C4-2B (cell line): Measurements from ENCODE around the gene ITGA11.

Experiments
- H3K27ac ChIP-seq: fragments of 450-650 bp; 2 replicates; pipeline ENCODE4 v1.5.1; 2017
- CTCF ChIP-seq: fragments of 450-650 bp; conservative IDR thresholded peaks from 2 replicates; pipeline ENCODE4 v1.5.1; 2017; ENCODE audit warnings: mild to moderate bottlenecking
- ZFX ChIP-seq: fragments of 450-650 bp; IDR thresholded peaks from 2 replicates; pipeline ENCODE4 v1.6.1; 2017

The ITGA11 gene

GRCh38 chr15:68309024-68309423 lies 122.9 kb downstream of the ITGA11 start:
- TF ChIP-seq ZFX: no peak
- no peak for TF ChIP-seq CTCF
- H3K27ac ChIP-seq: no peak overlapping the region

GRCh38 chr15:68307131-68307928 lies 124.6 kb downstream of the ITGA11 start:
- no peak overlapping the region for H3K27ac ChIP-seq
- TF ChIP-seq CTCF: no peak
- no peak for TF ChIP-seq ZFX

GRCh38 chr15:68305420-68305871 lies 126.5 kb downstream of the ITGA11 start:
- TF ChIP-seq ZFX: no peak
- TF ChIP-seq CTCF: no peak
- no peak overlapping the region for H3K27ac ChIP-seq

GRCh38 chr15:68304589-68305337 lies 127.2 kb downstream of the ITGA11 start:
- TF ChIP-seq CTCF (no peak), ZFX (no peak)
- no peak overlapping the region for H3K27ac ChIP-seq

- no peak overlapping the region for H3K27ac ChIP-seq
- TF ChIP-seq CTCF: no peak
- no peak for TF ChIP-seq ZFX
Measured at GRCh38 chr15:68303560-68304436, 128.2 kb downstream of the ITGA11 start.

- TF ChIP-seq ZFX (no peak), CTCF (no peak)
- no peak overlapping the region for H3K27ac ChIP-seq
Measured at GRCh38 chr15:68303134-68303533, 128.8 kb downstream of the ITGA11 start.
